Measurements from ENCODE around the gene PPP1R13L. TPM values are rescaled to one million over a fixed set of nuclear protein-coding genes. Genes with fewer than 3 reads are reported as not detected.

The PPP1R13L gene
- total RNA-seq, 4 donors from 2014 or later: 5.5 to 15.5 (median 9.3) TPM

DNA sequence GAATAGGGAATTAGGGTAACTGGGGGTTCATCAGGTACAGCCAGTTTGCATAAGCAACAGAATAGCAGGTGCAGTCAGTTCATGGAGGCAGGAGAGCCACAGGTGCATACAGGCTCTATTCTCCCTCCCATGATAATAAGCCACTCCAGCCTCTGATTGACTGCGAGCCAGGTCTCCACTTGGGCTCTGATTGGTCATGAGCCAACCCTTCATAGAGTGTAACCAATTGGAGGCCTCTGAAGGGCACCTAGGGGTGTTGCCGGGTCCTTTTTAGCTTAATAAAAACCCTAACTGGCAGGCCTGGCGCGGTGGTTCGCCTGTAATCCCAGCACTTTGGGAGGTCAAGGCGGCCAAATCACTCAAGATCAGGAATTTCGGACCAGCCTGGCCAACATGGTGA, 73.5 kb downstream of the PPP1R13L start:
- Histone ChIP-seq H3K36me3 (no peaks in the 10 kb centered on the region), H3K4me3 (no peak overlapping the region), H3K27ac (no peak overlapping the region), H3K9me3 (no peaks in the 10 kb centered on the region), H3K4me1 (peaks cover 0 to 3% (median 0%) of the 10 kb centered on the region in 3 donors), H3K27me3 (no peaks in the 10 kb centered on the region)
- ATAC-seq: no peak
- TF ChIP-seq CTCF (IDR thresholded peaks at IDR 0.05) (no peak), POLR2AphosphoS5 (IDR thresholded peaks at IDR 0.05) (no peak), EP300 (IDR thresholded peaks at IDR 0.05) (no peak), POLR2A (IDR thresholded peaks at IDR 0.05) (no peak)
- WGBS, 2 donors (ENCODE audit: low coverage in 1 of 2): 100% methylated on average over 1 of the region's 7 CpGs; no CpG with 5 or more reads in 1 of the 2 donors

Small RNAs within 50 kb of the gene (small RNA-seq; reads per million reads assigned to genes)
- gene MIR6088: 0 reads per million in 4 donors

Other genes with a start within 250 kb of the PPP1R13L start
- gene NKPD1, start 244.1 kb downstream of the PPP1R13L start, total RNA-seq: under 1 TPM in 2 of 4 donors, not detected in 2; 0.16 to 0.39 TPM
- gene TRAPPC6A, start 226.8 kb downstream of the PPP1R13L start, total RNA-seq: 10 to 100 TPM; 16.2 to 24.0 (median 20.7) TPM
- 10 to 100 TPM in 1 of 4 donors, 1 to 10 TPM in 3; 5.0 to 17.0 (median 7.8) TPM for gene BLOC1S3, start 226.3 kb downstream of the PPP1R13L start, total RNA-seq
- 1 to 10 TPM; 1.2 to 2.9 (median 2.0) TPM for gene EXOC3L2, start 159.7 kb downstream of the PPP1R13L start, total RNA-seq
- gene MARK4, start 153.8 kb downstream of the PPP1R13L start, total RNA-seq: 10 to 100 TPM; 14.0 to 35.5 (median 20.6) TPM
- under 1 TPM in 2 of 4 donors, not detected in 2; 0.17 to 0.73 TPM for gene CKM, start 82.2 kb downstream of the PPP1R13L start, total RNA-seq
- gene KLC3, start 64.3 kb downstream of the PPP1R13L start, total RNA-seq: 1 to 10 TPM in 1 of 4 donors, not detected in 3; 1.3 TPM
- gene ERCC2, start 34.5 kb downstream of the PPP1R13L start, total RNA-seq: 10 to 100 TPM in 3 of 4 donors, 1 to 10 TPM in 1; 7.1 to 18.8 (median 12.5) TPM
- gene POLR1G, start 1.6 kb upstream of the PPP1R13L start, total RNA-seq: 10 to 100 TPM in 1 of 4 donors, 1 to 10 TPM in 3; 1.7 to 10.7 (median 5.8) TPM
- 10 to 100 TPM; 52.7 to 84.6 (median 68.4) TPM for gene ERCC1, start 18.8 kb upstream of the PPP1R13L start, total RNA-seq
- 10 to 100 TPM in 2 of 4 donors, 1 to 10 TPM in 2; 1.9 to 38.0 (median 15.6) TPM for gene FOSB, start 62.9 kb upstream of the PPP1R13L start, total RNA-seq
- gene RTN2, start 92.0 kb upstream of the PPP1R13L start, total RNA-seq: 10 to 100 TPM; 11.0 to 19.6 (median 15.3) TPM
- 1 to 10 TPM in 3 of 4 donors, under 1 TPM in 1; 0.96 to 3.2 (median 2.1) TPM for gene PPM1N, start 93.4 kb upstream of the PPP1R13L start, total RNA-seq
- 100 to 1,000 TPM; 140 to 246 (median 167) TPM for gene VASP, start 102.4 kb upstream of the PPP1R13L start, total RNA-seq
- gene OPA3, start 179.7 kb upstream of the PPP1R13L start, total RNA-seq: 10 to 100 TPM in 3 of 4 donors, 1 to 10 TPM in 1; 5.7 to 14.9 (median 11.6) TPM
- gene GPR4, start 197.1 kb upstream of the PPP1R13L start, total RNA-seq: 1 to 10 TPM in 3 of 4 donors, under 1 TPM in 1; 0.62 to 4.4 (median 2.8) TPM
- 10 to 100 TPM; 18.3 to 29.2 (median 18.9) TPM for gene EML2, start 234.3 kb upstream of the PPP1R13L start, total RNA-seq

Measured in gastroesophageal sphincter (tissue), 4 donors.